Measurements from ENCODE around the gene AFG1L.

AFG1L gene

GRCh38 chr6:108293527-108294296 lies 1.1 kb upstream of the AFG1L start:
- H3F3A ChIP-seq (ENCODE audit: low read depth) = peaks cover 7% of the 10 kb centered on the region; the same call in 1 of the 2 replicates
- H3K79me2 ChIP-seq (ENCODE audit: insufficient read depth, low read length) = peaks cover 25% of the 10 kb centered on the region
- peak overlapping the region; percentile 86 for H3K4me3 ChIP-seq (ENCODE audit: low read length, poor library complexity, severe bottlenecking)
- peak overlapping the region; percentile 90 for H3K9ac ChIP-seq (ENCODE audit: low read depth, low read length, poor library complexity, severe bottlenecking)
- H3K36me3 ChIP-seq (ENCODE audit: insufficient read depth, low read length) = no peaks in the 10 kb centered on the region
- H3K9me2 ChIP-seq (replicated peaks; ENCODE audit: low read depth, low read length) = no peaks in the 10 kb centered on the region
- no peaks in the 10 kb centered on the region for H3K9me3 ChIP-seq (ENCODE audit: insufficient read depth, low read depth, low read length)
- peaks cover 29% of the 10 kb centered on the region for H3K4me1 ChIP-seq (ENCODE audit: insufficient read depth, low read length, poor library complexity, severe bottlenecking)
- TF ChIP-seq CTCF (conservative IDR thresholded peaks at IDR 0.05; ENCODE audit: low read length) (no peak), EZH2phosphoT487 (IDR thresholded peaks at IDR 0.05; ENCODE audit: borderline replicate concordance) (no peak)
- H4K20me1 ChIP-seq (ENCODE audit: insufficient read depth, low read length, poor library complexity, severe bottlenecking) = no peaks in the 10 kb centered on the region
- peak overlapping the region; percentile 83 for H3K4me2 ChIP-seq (ENCODE audit: low read depth, low read length, poor library complexity, severe bottlenecking)
- peak overlapping the region; percentile 86; the same call in 1 of the 2 replicates for H2AFZ ChIP-seq (ENCODE audit: low read length)
- no peaks in the 10 kb centered on the region for H3K27me3 ChIP-seq (ENCODE audit: insufficient read depth, low read length, poor library complexity, severe bottlenecking)

DNA sequence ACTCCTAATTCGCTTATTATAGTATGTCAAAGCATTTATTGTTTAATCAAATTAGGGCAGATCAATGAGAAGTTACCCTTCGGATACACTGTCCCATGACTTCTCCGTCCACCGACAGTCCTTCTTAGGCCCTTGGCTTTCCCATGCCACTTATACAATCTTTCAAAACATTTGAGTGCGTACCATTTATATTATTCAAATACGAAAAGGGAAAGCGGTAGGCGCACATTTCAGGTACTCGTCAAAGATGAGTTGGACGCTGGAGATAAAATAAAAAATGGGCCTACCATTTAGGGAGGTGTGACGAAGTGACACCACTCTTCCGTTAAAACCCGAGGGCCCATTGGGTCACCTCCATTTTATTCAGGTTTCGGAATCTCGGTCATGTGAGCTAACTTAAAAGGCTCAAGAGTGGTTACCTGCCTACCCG lies 542 bp upstream of the AFG1L start:
- Histone ChIP-seq H3K9me3 (ENCODE audit: insufficient read depth, low read depth, low read length) (no peaks in the 10 kb centered on the region), H3K9me2 (replicated peaks; ENCODE audit: low read depth, low read length) (no peaks in the 10 kb centered on the region), H4K20me1 (ENCODE audit: insufficient read depth, low read length, poor library complexity, severe bottlenecking) (no peaks in the 10 kb centered on the region), H2AFZ (ENCODE audit: low read length) (peak overlapping the region; percentile 86), H3F3A (ENCODE audit: low read depth) (peaks cover 7% of the 10 kb centered on the region; the same call in 1 of the 2 replicates), H3K36me3 (ENCODE audit: insufficient read depth, low read length) (no peaks in the 10 kb centered on the region), H3K4me2 (ENCODE audit: low read depth, low read length, poor library complexity, severe bottlenecking) (peak overlapping the region; percentile 83), H3K79me2 (ENCODE audit: insufficient read depth, low read length) (peaks cover 25% of the 10 kb centered on the region), H3K4me3 (ENCODE audit: low read length, poor library complexity, severe bottlenecking) (peak overlapping the region; percentile 86), H3K9ac (ENCODE audit: low read depth, low read length, poor library complexity, severe bottlenecking) (peak overlapping the region; percentile 90), H3K4me1 (ENCODE audit: insufficient read depth, low read length, poor library complexity, severe bottlenecking) (peaks cover 29% of the 10 kb centered on the region), H3K27me3 (ENCODE audit: insufficient read depth, low read length, poor library complexity, severe bottlenecking) (no peaks in the 10 kb centered on the region)
- no peak for TF ChIP-seq EZH2phosphoT487 (IDR thresholded peaks at IDR 0.05; ENCODE audit: borderline replicate concordance)
- TF ChIP-seq CTCF (conservative IDR thresholded peaks at IDR 0.05; ENCODE audit: low read length) = no peak

DNA sequence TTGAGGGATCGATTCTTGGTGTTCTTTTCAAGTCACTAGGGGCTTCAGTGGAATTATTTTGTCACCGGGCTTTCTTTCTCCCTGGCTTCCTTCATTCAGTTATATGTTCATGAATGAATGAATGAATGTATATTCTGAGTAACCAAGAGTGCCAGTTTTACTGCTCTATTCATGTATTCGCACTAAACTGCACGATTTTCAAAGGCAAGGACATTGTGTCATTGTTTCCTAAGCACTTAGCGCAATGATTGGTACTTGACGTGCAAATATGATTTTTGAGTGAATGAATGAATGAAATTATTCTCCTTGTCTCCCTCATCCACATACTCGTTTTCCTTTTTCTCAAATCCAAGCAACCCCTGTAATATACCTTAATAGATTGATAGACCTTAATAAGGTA lies 822 bp downstream of the AFG1L start:
- H3F3A ChIP-seq (ENCODE audit: low read depth) = peaks cover 7% of the 10 kb centered on the region; the same call in 1 of the 2 replicates
- no peaks in the 10 kb centered on the region for H3K36me3 ChIP-seq (ENCODE audit: insufficient read depth, low read length)
- no peaks in the 10 kb centered on the region for H3K9me2 ChIP-seq (replicated peaks; ENCODE audit: low read depth, low read length)
- H3K4me2 ChIP-seq (ENCODE audit: low read depth, low read length, poor library complexity, severe bottlenecking) = peak overlapping the region; percentile 83
- H3K4me3 ChIP-seq (ENCODE audit: low read length, poor library complexity, severe bottlenecking) = peak overlapping the region; percentile 86
- H3K27me3 ChIP-seq (ENCODE audit: insufficient read depth, low read length, poor library complexity, severe bottlenecking) = no peaks in the 10 kb centered on the region
- peaks cover 33% of the 10 kb centered on the region for H3K4me1 ChIP-seq (ENCODE audit: insufficient read depth, low read length, poor library complexity, severe bottlenecking)
- H2AFZ ChIP-seq (ENCODE audit: low read length) = peak overlapping the region; percentile 86
- no peaks in the 10 kb centered on the region for H3K9me3 ChIP-seq (ENCODE audit: insufficient read depth, low read depth, low read length)
- no peaks in the 10 kb centered on the region for H4K20me1 ChIP-seq (ENCODE audit: insufficient read depth, low read length, poor library complexity, severe bottlenecking)
- peak overlapping the region; percentile 90 for H3K9ac ChIP-seq (ENCODE audit: low read depth, low read length, poor library complexity, severe bottlenecking)
- H3K79me2 ChIP-seq (ENCODE audit: insufficient read depth, low read length) = peaks cover 25% of the 10 kb centered on the region
- TF ChIP-seq EZH2phosphoT487 (IDR thresholded peaks at IDR 0.05; ENCODE audit: borderline replicate concordance) = no peak

Data from Loucy (cell line).